Activated naive CD8-positive, alpha-beta T cell treated with anti-CD3 and anti-CD28 coated beads, Interleukin-2, amount 50 U/mL, for 24 hours (primary cell): ENCODE data around the gene DCBLD1.

Experiments
- ATAC-seq: fragments of 150-1000 bp; cut with Tn5 transposase; one replicate; pipeline ENCODE4 v1.10.0; 2021
- DNase-seq: peaks from one replicate; pipeline ENCODE4 v3.0.0; 2021
- H3K27ac Mint-ChIP-seq: one replicate; pipeline ENCODE4 v1.8.0; 2021; ENCODE audit warnings: mild to moderate bottlenecking, mixed read lengths
- H3K27me3 Mint-ChIP-seq: one replicate; pipeline ENCODE4 v1.8.0; 2021; ENCODE audit warnings: mixed read lengths
- H3K36me3 Mint-ChIP-seq: one replicate; pipeline ENCODE4 v1.8.0; 2021; ENCODE audit warnings: low read depth, mixed read lengths
- H3K4me1 Mint-ChIP-seq: one replicate; pipeline ENCODE4 v1.8.0; 2021; ENCODE audit warnings: mixed read lengths
- H3K4me3 Mint-ChIP-seq: one replicate; pipeline ENCODE4 v1.8.0; 2021; ENCODE audit warnings: mild to moderate bottlenecking, moderate library complexity, mixed read lengths
- H3K9me3 Mint-ChIP-seq: one replicate; pipeline ENCODE4 v1.8.0; 2021; ENCODE audit warnings: mixed read lengths

Gene DCBLD1

DNA sequence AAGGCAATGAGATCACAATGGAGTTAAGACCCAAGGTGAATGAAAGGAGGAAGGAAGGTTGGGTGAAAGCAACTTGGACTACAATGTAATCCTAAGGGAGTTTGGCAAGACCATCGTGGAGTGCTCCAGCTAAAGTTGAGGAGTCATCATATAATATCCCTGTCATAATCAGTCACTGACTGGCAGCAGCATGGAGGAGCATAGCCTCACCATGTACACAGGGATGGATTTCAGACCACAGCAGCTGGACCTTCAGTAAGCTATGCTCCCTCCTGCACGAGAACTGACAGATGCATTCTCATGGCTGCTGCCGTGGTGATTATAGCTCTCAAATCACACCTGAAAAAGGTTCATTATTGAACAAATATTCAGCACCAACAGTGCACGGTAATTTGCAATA lies 76.8 kb downstream of the DCBLD1 start:
- H3K4me1 Mint-ChIP-seq, result peaks cover 3% of the 10 kb centered on the region
- H3K27me3 Mint-ChIP-seq, result no peaks in the 10 kb centered on the region
- no peak for ATAC-seq
- no peak for DNase-seq
- no peak overlapping the region for H3K4me3 Mint-ChIP-seq
- H3K27ac Mint-ChIP-seq, result no peak overlapping the region
- no peaks in the 10 kb centered on the region for H3K36me3 Mint-ChIP-seq
- no peaks in the 10 kb centered on the region for H3K9me3 Mint-ChIP-seq

DNA sequence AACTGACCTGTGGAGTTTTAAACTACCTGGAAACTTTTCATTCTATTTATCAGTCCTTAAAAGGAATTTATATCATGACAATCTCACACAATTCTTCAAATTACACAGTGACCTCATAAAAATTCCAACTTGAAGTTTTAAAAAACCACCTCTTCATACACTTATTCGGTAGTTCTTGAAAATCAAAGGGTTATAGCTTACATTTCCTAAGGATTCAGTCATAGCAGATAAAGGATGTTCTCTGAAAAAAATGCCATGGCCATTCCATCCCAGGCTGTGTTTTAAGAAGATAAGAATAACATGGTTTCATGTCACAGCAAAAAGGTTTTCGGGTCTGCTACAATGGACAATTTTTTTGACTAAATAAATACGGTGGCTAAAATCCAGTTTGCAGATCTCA lies 78.7 kb downstream of the DCBLD1 start:
- Mint-ChIP-seq H3K4me1 (no peaks in the 10 kb centered on the region), H3K27ac (no peak overlapping the region), H3K9me3 (no peaks in the 10 kb centered on the region), H3K27me3 (no peaks in the 10 kb centered on the region), H3K36me3 (peaks cover 13% of the 10 kb centered on the region), H3K4me3 (no peak overlapping the region)
- ATAC-seq, result no peak
- no peak for DNase-seq

- Mint-ChIP-seq H3K9me3 (no peaks in the 10 kb centered on the region), H3K4me1 (no peaks in the 10 kb centered on the region), H3K36me3 (peaks cover 19% of the 10 kb centered on the region), H3K27ac (no peak overlapping the region), H3K27me3 (no peaks in the 10 kb centered on the region), H3K4me3 (no peak overlapping the region)
- ATAC-seq (no peak), DNase-seq (no peak)
Measured at GRCh38 chr6:117564681-117565080, 82.2 kb downstream of the DCBLD1 start.

DNA sequence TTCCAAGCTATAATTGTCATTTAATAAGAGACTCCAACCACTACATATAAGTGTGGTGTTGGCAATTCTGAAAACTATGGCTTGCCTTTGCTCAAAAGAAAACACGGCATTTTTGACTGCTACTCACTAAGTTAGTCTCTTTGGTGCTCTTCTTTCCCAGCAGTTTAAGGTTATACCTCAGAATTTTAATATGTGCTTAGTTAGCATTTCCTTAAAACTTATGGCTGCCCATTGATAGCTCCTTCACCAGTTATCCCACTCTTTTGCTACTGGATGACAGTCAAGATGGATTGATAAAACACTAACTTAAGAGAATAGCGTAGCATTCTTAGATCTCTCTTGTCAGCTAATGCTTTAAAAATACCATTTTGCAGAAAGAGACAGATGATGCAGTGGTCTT lies 85.8 kb downstream of the DCBLD1 start:
- Mint-ChIP-seq H3K36me3 (peaks cover 30% of the 10 kb centered on the region), H3K27me3 (no peaks in the 10 kb centered on the region), H3K4me1 (no peaks in the 10 kb centered on the region), H3K9me3 (no peaks in the 10 kb centered on the region), H3K4me3 (no peak overlapping the region), H3K27ac (no peak overlapping the region)
- DNase-seq (no peak), ATAC-seq (no peak)

- Mint-ChIP-seq H3K27me3 (no peaks in the 10 kb centered on the region), H3K9me3 (no peaks in the 10 kb centered on the region), H3K27ac (no peak overlapping the region), H3K4me1 (no peaks in the 10 kb centered on the region), H3K4me3 (no peak overlapping the region), H3K36me3 (peaks cover 30% of the 10 kb centered on the region)
- DNase-seq, result no peak
- ATAC-seq, result peak; percentile 49
Measured at GRCh38 chr6:117568831-117569410, 86.4 kb downstream of the DCBLD1 start.

- peaks cover 15% of the 10 kb centered on the region for H3K36me3 Mint-ChIP-seq
- H3K27me3 Mint-ChIP-seq, result no peaks in the 10 kb centered on the region
- ATAC-seq, result no peak
- H3K9me3 Mint-ChIP-seq, result no peaks in the 10 kb centered on the region
- no peaks in the 10 kb centered on the region for H3K4me1 Mint-ChIP-seq
- no peak for DNase-seq
- H3K27ac Mint-ChIP-seq, result no peak overlapping the region
- H3K4me3 Mint-ChIP-seq, result no peak overlapping the region
Measured at GRCh38 chr6:117573006-117573680, 90.7 kb downstream of the DCBLD1 start.

DNA sequence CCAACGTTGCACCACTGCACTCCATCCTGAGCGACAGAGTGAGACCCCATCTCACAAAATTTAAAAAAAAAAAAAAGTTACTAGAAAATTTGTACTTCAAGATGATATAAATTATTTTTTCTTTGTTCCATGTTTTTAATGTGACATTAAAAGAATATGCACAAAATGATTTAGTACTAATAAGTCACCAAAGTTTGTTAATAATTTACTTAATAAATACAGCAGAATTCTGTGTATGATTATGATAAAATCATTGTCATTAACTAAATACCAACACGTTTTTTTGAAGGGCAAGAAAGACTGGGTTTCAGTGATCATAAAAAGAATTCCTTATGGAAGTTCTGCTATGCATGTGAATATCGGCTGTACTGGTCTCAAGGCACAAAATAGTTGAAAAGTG lies 91.7 kb downstream of the DCBLD1 start:
- peaks cover 18% of the 10 kb centered on the region for H3K36me3 Mint-ChIP-seq

GRCh38 chr6:117585647-117586046 lies 103.2 kb downstream of the DCBLD1 start:
- H3K36me3 Mint-ChIP-seq, result peaks cover 34% of the 10 kb centered on the region
- H3K4me1 Mint-ChIP-seq, result peaks cover 18% of the 10 kb centered on the region
- no peak overlapping the region for H3K4me3 Mint-ChIP-seq
- H3K27me3 Mint-ChIP-seq, result no peaks in the 10 kb centered on the region
- no peaks in the 10 kb centered on the region for H3K9me3 Mint-ChIP-seq
- H3K27ac Mint-ChIP-seq, result no peak overlapping the region
- ATAC-seq (no peak), DNase-seq (no peak)

More for the DNA sequence above, 91.7 kb downstream of the DCBLD1 start:
- Mint-ChIP-seq H3K27me3 (no peaks in the 10 kb centered on the region), H3K4me3 (no peak overlapping the region), H3K4me1 (no peaks in the 10 kb centered on the region), H3K27ac (no peak overlapping the region), H3K9me3 (no peaks in the 10 kb centered on the region)
- DNase-seq (no peak), ATAC-seq (no peak)

- H3K27ac Mint-ChIP-seq, result no peak overlapping the region
- H3K9me3 Mint-ChIP-seq, result peaks cover 1% of the 10 kb centered on the region
- ATAC-seq, result no peak
- no peak for DNase-seq
- H3K4me1 Mint-ChIP-seq, result peaks cover 13% of the 10 kb centered on the region
- no peaks in the 10 kb centered on the region for H3K27me3 Mint-ChIP-seq
- no peak overlapping the region for H3K4me3 Mint-ChIP-seq
- peaks cover 27% of the 10 kb centered on the region for H3K36me3 Mint-ChIP-seq
Measured at GRCh38 chr6:117590447-117590846, 108.0 kb downstream of the DCBLD1 start.

DNA sequence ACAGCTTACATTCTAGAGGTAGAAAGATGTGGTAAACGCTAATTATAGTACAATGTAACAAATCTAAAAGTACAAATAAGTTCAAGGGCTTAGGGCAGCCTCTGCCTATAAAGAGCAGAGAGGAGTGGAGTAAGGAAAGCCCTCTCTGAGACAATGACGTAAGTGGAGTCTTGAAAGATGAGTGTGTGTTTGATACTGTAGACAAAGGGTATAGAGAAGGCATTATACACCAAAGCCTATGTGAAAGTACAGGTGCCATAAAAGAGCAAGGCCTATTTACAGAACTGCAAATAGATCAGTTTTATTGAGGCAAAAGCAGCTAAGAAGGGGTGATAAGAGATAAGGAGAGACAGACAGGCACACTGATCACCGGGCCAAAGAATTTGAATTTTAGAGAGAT lies 108.9 kb downstream of the DCBLD1 start:
- Mint-ChIP-seq H3K9me3 (peaks cover 10% of the 10 kb centered on the region), H3K27me3 (no peaks in the 10 kb centered on the region), H3K27ac (no peak overlapping the region), H3K4me1 (peaks cover 19% of the 10 kb centered on the region), H3K36me3 (peaks cover 36% of the 10 kb centered on the region), H3K4me3 (no peak overlapping the region)
- ATAC-seq, result no peak
- no peak for DNase-seq

GRCh38 chr6:117592983-117593759 lies 110.7 kb downstream of the DCBLD1 start:
- ATAC-seq (no peak), DNase-seq (no peak)
- H3K4me1 Mint-ChIP-seq, result peaks cover 17% of the 10 kb centered on the region
- no peak overlapping the region for H3K27ac Mint-ChIP-seq
- no peak overlapping the region for H3K4me3 Mint-ChIP-seq
- no peaks in the 10 kb centered on the region for H3K27me3 Mint-ChIP-seq
- H3K9me3 Mint-ChIP-seq, result peaks cover 15% of the 10 kb centered on the region
- H3K36me3 Mint-ChIP-seq, result peaks cover 46% of the 10 kb centered on the region

GRCh38 chr6:117595099-117595923 lies 112.8 kb downstream of the DCBLD1 start:
- H3K4me1 Mint-ChIP-seq, result peaks cover 35% of the 10 kb centered on the region
- peaks cover 50% of the 10 kb centered on the region for H3K36me3 Mint-ChIP-seq
- ATAC-seq (no peak), DNase-seq (no peak)
- H3K27me3 Mint-ChIP-seq, result no peaks in the 10 kb centered on the region
- no peak overlapping the region for H3K4me3 Mint-ChIP-seq
- no peak overlapping the region for H3K27ac Mint-ChIP-seq
- peaks cover 15% of the 10 kb centered on the region for H3K9me3 Mint-ChIP-seq

GRCh38 chr6:117597755-117598154 lies 115.3 kb downstream of the DCBLD1 start:
- Mint-ChIP-seq H3K4me3 (no peak overlapping the region), H3K9me3 (peaks cover 15% of the 10 kb centered on the region), H3K27ac (no peak overlapping the region), H3K36me3 (peaks cover 44% of the 10 kb centered on the region), H3K4me1 (peaks cover 43% of the 10 kb centered on the region), H3K27me3 (no peaks in the 10 kb centered on the region)
- ATAC-seq (no peak), DNase-seq (no peak)
